Brain microvascular endothelial cell (primary cell): ENCODE results near the gene MYBBP1A.

ENCODE experiments used
- DNase-seq: peaks from one replicate; pipeline ENCODE4 v3.0.0-alpha.2; 2020
- H3K27ac ChIP-seq: fragments of 250-450 bp; sonication (Bioruptor Pico); 2 replicates; pipeline ENCODE4 v1.5.1; 2020; ENCODE audit warnings: mild to moderate bottlenecking, moderate library complexity
- H3K27me3 ChIP-seq: fragments of 250-450 bp; sonication (Bioruptor Pico); replicated peaks from 2 replicates; pipeline ENCODE4 v1.5.1; 2020; ENCODE audit warnings: mild to moderate bottlenecking
- H3K36me3 ChIP-seq: fragments of 250-450 bp; sonication (Bioruptor Pico); replicated peaks from 2 replicates; pipeline ENCODE4 v1.5.1; 2020; ENCODE audit warnings: mild to moderate bottlenecking
- H3K4me3 ChIP-seq: 2 replicates; pipeline ENCODE4 v1.5.1; 2011; ENCODE audit warnings: low read depth, mild to moderate bottlenecking, control low read depth, low read length, moderate library complexity
- in situ Hi-C: cut with HindIII; loops from 2 replicates; pipeline ENCODE4 v1.10.0; 2017; ENCODE audit warnings: low sequenced_read_pairs, low pct_ligation_motif_present
- TF ChIP-seq, protein P1 (sequence below): IDR thresholded peaks from 2 replicates; pipeline ENCODE4 v1.5.1; 2011; ENCODE audit warnings: low read depth, mild to moderate bottlenecking, moderate library complexity, low read length, control low read depth, inconsistent platforms; ENCODE audit errors: missing control alignments

MYBBP1A gene

GRCh38 chr17:4548721-4549531 lies 6.3 kb downstream of the MYBBP1A start:
- in situ Hi-C loops: no loop called here
- Histone ChIP-seq H3K27me3 (no peaks in the 10 kb centered on the region), H3K4me3 (no peak overlapping the region), H3K27ac (no peak overlapping the region), H3K36me3 (peaks cover 68% of the 10 kb centered on the region)
- TF ChIP-seq, protein P1, sequence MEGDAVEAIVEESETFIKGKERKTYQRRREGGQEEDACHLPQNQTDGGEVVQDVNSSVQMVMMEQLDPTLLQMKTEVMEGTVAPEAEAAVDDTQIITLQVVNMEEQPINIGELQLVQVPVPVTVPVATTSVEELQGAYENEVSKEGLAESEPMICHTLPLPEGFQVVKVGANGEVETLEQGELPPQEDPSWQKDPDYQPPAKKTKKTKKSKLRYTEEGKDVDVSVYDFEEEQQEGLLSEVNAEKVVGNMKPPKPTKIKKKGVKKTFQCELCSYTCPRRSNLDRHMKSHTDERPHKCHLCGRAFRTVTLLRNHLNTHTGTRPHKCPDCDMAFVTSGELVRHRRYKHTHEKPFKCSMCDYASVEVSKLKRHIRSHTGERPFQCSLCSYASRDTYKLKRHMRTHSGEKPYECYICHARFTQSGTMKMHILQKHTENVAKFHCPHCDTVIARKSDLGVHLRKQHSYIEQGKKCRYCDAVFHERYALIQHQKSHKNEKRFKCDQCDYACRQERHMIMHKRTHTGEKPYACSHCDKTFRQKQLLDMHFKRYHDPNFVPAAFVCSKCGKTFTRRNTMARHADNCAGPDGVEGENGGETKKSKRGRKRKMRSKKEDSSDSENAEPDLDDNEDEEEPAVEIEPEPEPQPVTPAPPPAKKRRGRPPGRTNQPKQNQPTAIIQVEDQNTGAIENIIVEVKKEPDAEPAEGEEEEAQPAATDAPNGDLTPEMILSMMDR: no peak
- no peak for DNase-seq

GRCh38 chr17:4548061-4548461 lies 7.1 kb downstream of the MYBBP1A start:
- no peak for DNase-seq
- in situ Hi-C loops: no loop called here
- no peak overlapping the region for H3K27ac ChIP-seq
- TF ChIP-seq, protein P1: no peak
- H3K36me3 ChIP-seq: peaks cover 69% of the 10 kb centered on the region
- H3K4me3 ChIP-seq: no peak overlapping the region
- H3K27me3 ChIP-seq: no peaks in the 10 kb centered on the region

GRCh38 chr17:4547118-4547906 lies 7.9 kb downstream of the MYBBP1A start:
- Histone ChIP-seq H3K27ac (no peak overlapping the region), H3K4me3 (no peak overlapping the region), H3K36me3 (peaks cover 70% of the 10 kb centered on the region), H3K27me3 (no peaks in the 10 kb centered on the region)
- TF ChIP-seq, protein P1: no peak
- no peak for DNase-seq
- in situ Hi-C loops: no loop called here

DNA sequence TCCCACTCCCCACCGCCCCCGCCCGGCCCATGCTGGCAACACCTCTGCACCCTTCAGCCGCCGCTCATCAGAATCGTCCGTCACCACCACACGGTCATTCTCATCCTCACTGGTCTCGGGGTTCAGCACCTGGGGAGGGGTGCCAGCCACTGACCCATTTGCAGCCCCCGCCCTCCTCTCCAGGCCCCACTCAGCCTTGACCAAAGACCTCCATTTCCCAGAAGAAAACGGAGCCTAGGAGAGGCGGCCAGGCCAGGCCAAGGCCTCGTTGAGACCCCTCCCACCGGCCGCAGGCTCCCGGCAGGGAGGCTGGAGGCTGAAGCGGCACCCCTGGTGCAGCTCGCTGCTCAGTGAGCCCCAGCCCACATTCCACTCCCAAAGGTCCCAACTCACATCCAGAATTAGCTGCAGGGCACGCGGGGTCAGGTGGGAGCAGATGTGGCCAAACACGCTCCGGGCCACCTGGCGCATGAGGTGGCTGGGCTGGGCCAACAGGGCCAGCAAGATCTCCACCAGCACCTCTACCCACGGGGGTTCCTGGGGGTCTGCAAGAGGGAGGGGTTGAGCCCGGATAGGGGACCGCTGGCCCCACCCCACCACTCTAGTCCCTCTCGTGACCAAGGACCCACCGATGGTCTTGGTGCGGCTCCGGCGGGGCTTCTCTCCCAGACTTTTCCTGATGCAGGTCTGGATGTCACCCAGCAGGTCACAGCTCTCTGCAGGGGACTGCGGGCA lies 9.8 kb downstream of the MYBBP1A start:
- no peak for DNase-seq
- Histone ChIP-seq H3K4me3 (no peak overlapping the region), H3K36me3 (peaks cover 69% of the 10 kb centered on the region), H3K27me3 (no peaks in the 10 kb centered on the region), H3K27ac (no peak overlapping the region)
- TF ChIP-seq, protein P1: no peak
- in situ Hi-C loops: no loop called here

DNA sequence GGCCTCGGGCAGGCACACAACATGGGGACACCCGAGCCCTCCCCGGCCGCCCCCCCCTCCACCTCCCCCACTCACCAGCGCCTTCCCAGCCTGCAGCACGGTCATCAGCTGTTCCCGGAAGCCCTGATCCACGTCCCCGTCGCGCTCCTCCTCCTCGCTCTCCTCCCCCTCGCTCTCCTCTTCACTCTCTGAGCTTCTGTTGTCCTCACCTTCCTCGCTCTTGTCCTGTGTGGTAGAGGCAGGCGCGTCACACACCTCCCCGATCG lies 10.3 kb downstream of the MYBBP1A start:
- no peaks in the 10 kb centered on the region for H3K27me3 ChIP-seq
- TF ChIP-seq, protein P1: no peak
- in situ Hi-C loops: no loop called here
- no peak for DNase-seq
- peaks cover 69% of the 10 kb centered on the region for H3K36me3 ChIP-seq
- H3K4me3 ChIP-seq: no peak overlapping the region
- H3K27ac ChIP-seq: no peak overlapping the region
